ENCODE measurements around the gene APBB3.
A peak's percentile ranks its signal among the peaks of the same experiment; 100 is the strongest.
"Not testable (repeated sequence)": the region's sequence is repeated elsewhere in the genome, so short reads cannot be mapped to it uniquely, and the experiment has no call there.

Gene APBB3, protein sequence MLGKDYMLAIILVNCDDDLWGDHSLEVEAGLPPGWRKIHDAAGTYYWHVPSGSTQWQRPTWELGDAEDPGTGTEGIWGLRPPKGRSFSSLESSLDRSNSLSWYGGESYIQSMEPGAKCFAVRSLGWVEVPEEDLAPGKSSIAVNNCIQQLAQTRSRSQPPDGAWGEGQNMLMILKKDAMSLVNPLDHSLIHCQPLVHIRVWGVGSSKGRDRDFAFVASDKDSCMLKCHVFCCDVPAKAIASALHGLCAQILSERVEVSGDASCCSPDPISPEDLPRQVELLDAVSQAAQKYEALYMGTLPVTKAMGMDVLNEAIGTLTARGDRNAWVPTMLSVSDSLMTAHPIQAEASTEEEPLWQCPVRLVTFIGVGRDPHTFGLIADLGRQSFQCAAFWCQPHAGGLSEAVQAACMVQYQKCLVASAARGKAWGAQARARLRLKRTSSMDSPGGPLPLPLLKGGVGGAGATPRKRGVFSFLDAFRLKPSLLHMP

DNA sequence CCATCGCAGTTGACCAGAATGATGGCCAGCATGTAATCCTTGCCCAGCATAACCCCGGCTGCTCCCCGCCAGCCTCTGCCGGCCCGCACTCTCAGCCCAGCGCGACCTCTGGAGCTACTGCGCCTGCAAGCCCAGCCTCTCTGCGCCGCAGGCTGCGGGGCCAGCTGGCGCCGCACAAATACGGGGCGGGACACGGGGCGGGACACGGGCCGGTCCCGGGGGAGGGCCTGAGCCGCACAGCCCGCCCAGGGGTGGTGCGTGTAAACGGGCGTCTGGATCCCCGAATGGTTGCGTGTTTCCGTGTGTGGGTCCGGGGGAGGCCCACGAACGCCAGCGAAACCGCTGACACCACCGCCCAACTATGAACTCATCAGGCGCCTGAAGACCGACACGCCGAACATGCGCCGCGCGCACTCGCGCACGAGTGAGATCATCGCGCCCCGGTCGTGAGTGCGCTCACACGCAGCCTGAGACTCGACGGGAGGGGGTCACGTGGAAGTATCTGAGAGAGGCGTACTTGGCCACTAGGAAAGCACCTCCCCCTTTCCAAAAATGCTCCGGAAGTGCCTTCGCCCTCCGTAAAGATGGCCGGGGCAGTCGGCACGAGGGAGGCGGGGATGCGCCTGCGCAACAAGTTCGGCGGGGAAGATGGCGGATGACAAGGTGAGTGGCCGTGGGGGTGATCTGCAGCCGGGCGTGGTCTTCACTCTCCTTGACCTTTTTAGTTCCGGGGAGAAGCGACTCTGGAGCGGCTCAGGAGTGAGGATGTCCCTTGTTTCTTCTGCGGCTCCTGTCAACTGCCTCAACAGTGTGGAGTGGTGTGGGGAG is at the start of gene APBB3, which contains the start of gene SLC35A4:
APBB3 (minus strand) TSS at position 403 of the 828 bp plus-strand sequence; CDS start at position 50, 353 bp downstream.
SLC35A4 (plus strand) TSS at position 633 of the 828 bp plus-strand sequence. CDS start 2,342 bp downstream, outside the sequence.
- DNase-seq = peak; percentile 93

DNA sequence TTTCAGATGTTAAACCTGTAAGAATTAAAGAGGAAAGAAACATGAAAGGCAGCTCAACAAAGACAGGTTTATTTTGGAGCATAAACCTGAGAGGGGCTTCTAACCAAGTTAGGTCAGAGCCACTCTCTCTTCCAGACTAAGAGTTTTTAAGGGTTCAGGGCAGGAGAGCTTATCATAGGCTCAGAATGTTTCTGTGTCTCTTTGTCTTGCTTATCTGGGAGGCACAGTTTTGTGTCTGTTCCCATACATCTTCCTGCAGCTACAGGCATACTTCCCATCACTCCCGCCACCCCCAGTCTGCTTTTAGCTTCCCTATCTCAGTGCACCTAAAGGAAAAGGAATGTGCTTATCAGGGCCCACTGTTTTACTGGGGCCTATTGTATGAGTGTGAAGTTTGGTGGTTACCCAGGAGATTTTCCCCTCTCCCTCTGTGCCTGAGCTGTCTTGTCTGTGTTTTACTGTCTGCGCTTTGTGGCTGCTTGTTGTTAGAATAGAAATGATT is 46.7 kb upstream of the APBB3 start:
- DNase-seq = no peak

DNA sequence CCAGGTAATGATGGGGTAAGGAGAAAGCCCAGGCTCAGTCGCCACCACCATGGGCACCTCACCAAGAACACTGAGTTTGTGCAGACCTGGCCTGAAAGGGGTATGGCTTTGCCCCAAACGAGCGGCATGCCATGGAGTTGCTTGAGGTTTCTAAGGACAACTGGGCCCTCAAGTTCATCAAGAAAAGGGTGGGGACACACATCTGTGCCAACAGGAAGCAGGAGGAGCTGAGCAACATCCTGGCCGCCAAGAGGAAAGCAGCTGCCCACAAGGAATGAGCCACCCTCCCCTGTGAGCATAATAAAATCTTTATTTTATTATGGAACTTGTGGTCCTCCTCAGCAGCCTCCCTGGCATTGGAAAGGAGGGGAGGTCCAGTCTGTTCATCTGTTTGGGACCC is 44.7 kb upstream of the APBB3 start:
- DNase-seq = no peak

DNA sequence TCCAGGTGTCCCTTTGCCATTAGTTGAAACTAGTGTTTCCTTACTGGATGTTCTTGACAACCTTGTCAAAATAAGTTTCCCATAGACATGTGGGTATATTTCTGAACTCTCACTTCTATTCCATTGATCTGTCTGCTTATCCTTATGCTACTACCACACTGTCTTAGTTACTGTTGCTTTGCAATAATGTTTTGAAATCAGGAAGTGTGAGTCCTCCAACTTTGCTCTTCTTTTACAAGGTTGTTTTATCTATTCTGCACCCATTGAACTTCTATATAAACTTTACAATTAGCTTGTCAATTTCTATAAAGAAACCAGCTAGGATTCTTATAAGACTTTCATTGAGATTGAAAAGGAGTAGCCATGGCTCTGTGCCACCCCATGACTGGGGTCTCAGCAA is 44.3 kb upstream of the APBB3 start:
- peak; percentile 50 for DNase-seq

DNA sequence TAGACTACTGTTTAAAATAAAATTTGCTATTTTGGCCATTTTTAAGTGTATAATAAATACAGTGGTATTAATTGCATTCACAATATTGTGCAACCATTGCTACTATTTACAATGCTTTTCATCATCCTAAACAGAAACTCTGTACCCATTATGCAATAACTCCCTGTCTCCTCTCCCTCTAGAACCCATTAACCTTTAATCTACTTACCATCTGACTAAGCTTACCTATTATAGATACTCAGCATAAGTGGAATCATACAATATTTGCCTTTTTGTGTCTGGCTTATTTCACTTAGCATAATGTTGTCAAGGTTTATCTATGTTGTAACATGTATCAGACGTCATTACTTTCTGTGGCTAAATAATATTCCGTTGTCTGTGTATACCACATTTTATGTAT is 42.6 kb upstream of the APBB3 start:
- DNase-seq = peak; percentile 49

DNA sequence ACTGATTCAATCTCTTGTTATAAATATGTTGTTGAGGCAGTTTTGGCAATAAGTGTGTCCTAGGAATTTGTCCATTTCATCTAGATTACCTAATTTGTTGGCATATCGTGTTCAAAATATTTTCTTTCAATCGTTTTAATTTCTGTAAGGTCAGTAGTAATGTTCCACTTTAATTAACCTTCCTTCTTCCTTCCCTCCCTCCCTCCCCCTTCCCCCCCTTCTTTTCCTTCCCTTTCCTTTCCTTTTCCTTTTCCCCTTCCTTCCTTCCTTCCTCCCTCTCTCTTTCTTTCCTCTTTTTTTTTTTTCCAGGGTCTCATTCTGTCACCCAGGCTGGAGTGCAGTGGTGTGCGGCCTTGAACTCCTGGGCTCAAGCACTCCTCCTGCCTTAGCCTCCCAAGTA is 41.5 kb upstream of the APBB3 start:
- DNase-seq = no peak

DNA sequence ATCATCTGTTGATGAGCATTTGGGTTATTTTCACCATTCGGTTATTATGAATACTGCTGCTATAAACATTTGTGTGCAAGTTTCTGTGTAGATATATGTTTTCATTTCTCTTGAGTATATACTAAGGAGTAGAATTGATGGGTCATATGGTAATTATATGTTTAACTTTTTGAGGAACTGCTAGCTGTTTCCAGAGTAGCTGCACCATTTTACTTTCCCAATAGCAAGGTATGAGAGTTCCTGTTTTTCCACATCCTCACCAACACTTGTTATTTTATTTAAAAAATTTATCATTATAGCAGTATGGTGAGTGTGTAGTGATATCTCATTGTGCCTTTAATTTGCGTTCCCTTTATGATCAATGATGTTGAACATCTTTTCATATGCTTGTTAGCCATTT is 39.3 kb upstream of the APBB3 start:
- DNase-seq = no peak

DNA sequence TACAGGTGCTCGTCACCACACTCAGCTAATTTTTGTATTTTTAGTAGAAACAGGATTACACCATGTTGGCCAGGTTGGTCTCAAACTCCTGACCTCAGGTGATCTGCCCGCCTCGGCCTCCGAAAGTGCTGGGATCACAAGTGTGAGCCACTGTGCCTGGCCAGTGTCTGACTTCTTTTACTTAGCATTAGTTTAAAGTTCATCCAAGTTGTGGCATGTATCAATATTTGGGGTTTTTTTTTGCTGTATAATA is 39.0 kb upstream of the APBB3 start:
- DNase-seq = not testable (repeated sequence)

DNA sequence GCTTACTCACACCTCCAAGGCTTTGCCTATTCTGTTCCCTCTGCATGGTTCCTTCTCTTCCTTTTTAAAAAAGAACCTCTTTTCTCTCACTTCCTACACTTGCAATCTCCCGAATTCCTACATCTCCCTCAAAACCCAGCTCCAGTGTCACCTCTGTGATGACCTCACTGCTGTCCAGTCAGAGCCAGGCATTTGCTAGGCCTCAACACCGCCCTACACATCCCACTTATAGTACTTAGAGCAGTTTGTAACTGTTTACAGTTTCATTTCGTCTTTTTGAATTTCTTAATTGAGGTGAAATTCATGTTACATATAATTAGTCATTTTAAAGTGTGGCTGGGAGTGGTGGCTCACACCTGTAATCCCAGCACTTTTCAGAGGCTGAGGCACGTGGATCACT is 37.7 kb upstream of the APBB3 start:
- DNase-seq = no peak

DNA sequence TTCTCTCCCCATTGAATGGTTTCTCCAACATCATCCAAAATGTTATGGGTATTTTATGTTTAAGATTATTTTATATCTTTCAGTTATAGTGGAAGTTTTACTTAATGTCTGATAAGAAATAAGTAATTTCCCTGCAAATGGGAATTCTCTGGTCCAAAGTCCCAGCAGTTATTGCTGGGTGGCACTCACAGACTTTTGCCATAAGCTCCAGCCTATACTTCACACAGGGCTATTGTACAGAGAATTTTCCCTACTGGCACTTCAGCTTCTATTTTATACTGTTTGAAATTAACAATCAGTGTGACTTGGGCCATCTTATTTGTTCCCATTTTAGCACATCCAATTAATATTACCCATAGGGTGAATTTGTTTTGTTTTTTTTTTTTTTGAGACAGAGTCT is 35.7 kb upstream of the APBB3 start:
- no peak for DNase-seq

DNA sequence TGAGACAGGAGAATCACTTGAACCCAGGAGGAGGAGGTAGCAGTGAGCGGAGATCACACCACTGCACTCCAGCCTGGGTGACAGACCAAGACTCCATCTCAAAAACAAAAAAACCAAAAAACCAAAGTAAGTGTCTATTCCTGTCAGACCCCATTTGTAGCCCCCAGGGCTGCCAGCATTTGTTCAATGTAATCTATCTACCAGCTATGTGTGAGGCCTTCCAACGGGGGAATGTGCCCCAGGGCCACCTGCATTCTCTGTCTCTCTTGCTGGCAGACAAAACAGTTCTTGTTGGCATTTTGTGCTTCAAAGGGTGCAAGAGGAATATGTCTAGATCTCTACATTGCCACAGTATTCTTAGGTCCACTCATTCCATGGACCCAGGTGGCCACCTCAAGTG is 34.4 kb upstream of the APBB3 start:
- DNase-seq = no peak

DNA sequence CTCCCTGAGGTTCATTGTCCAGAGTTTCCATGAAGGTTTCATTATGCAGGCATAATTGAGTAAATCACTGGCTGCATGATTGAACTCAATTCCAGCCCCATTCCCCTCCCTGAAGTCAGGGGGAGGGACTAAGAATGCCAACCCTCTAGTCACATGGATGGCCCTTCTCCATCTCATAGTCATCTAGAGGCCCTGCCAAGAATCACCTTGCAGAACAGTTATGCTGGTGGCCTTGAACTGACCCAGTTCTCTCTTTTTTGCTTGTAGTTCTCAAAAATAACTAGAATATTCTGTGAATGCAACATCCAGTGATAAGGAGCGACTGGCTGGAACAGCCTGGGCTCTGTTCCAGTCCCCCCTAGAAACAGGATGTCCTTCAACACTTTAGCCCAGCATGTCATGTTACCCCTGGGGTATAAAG is 31.9 kb upstream of the APBB3 start:
- DNase-seq = no peak

DNA sequence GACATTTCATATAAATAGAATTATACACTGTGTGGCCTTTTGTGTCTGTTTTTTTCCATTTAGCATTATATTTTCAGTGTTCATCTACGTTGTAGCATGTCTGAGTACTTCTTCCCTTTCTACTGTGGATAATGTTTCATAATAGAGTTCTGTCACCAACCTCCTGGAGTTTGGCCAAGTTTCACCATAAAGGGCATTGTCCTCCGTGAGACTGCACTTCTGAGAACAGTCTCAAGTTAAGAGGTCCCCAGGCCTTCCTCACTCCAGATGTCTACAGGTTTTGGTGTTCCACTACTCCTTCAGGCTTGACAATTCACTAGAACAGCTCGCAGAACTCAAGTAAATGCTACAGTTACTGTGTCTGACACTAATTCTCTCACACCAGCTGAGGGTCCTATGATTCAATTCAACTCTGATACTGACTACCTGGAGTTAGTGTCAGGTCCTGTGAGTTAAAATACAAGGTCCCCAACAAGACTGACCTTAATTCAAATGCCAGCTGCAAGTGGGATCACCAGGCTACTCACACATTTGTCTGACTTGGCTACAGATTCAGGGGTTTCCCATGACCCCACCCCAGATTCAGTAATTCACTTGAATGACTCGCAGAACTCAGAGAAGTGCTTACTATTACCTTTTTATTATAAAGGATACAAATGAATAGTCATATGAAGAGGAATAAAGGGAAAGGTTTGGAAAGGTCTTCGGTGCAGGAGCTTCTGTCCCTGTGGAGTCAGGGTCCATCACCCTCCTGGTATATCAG is 31.3 kb upstream of the APBB3 start:
- peak; percentile 87 for DNase-seq

DNA sequence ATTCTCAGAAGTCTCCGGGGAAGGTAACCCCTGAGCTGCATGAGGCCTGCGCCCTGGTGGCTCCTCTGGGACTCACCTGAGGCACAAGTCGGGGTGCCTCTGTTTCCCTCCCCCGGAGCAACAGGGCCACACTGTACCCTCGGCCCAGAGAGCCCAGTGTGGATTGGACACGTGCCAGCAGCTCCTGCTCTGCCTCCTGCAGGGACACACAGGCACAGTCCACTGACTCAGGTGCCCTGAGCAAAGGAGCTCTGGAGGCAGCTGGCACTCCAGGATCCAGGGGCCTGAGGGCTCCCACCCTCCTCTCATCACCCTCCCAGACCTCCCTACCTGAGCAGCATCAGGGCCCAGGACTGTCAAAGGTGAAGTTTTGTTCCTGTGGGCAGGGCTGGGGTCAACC is 29.8 kb upstream of the APBB3 start:
- no peak for DNase-seq

DNA sequence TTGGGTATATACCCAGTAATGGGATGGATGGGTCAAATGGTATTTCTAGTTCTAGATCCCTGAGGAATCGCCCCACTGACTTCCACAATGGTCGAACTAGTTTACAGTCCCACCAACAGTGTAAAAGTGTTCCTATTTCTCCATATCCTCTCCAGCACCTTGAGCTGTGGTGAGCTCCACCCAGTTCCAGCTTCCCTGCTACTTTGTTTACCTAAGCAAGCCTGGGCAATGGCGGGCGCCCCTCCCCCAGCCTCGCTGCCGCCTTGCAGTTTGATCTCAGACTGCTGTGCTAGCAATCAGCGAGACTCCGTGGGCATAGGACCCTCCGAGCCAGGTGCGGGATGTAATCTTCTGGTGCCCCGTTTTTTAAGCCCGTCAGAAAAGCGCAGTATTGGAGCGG is 28.7 kb upstream of the APBB3 start:
- DNase-seq = not testable (repeated sequence)

DNA sequence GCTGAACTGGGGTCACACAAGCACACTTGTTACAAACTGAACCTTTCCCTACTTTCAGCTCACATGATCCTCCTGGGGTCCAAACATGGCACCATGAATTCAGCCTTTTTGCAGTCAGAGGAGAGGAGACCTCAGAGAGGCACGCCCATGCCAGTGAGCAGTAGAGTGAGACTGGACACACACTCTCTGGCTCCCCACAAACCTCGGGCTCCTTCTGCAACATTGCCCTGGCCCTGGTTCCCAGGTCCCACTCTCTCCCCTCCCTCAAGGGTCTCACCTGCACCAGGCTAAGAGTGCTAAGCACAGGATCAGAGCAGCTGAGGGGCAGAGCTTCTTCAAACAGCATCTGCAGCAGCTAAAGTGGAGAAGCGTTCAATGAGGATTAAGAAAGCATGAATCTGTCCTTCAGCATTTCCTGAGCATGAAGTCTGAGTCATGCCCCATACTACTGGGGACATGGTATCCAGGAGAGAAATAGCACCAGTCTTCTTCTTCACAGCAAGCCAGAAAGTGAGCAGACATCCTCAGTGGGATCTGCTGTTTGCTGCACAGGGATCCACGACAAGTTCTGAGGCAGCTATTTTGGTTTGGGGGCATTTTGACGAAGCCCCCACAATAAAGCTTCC is 27.5 kb upstream of the APBB3 start:
- DNase-seq = no peak

DNA sequence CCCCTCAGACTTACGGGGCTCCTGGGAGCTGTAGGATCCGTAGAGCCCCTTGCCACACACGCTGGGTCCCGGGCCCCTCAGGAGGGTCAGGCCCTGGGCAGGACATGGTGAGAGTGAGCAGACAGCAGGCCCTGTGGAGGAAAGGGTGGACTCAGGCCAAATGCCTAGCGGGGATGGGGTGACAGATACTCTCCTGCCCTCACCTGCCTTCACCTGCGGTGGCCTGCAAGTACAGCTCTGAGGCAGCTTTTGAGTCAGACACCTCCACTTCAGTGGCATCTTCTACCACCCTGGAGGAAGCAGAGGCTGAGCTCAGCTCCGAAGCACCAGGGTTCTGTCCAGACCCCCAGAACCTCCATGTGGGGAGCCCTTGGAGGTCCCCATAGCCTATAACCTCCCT is 26.5 kb upstream of the APBB3 start:
- DNase-seq = no peak

DNA sequence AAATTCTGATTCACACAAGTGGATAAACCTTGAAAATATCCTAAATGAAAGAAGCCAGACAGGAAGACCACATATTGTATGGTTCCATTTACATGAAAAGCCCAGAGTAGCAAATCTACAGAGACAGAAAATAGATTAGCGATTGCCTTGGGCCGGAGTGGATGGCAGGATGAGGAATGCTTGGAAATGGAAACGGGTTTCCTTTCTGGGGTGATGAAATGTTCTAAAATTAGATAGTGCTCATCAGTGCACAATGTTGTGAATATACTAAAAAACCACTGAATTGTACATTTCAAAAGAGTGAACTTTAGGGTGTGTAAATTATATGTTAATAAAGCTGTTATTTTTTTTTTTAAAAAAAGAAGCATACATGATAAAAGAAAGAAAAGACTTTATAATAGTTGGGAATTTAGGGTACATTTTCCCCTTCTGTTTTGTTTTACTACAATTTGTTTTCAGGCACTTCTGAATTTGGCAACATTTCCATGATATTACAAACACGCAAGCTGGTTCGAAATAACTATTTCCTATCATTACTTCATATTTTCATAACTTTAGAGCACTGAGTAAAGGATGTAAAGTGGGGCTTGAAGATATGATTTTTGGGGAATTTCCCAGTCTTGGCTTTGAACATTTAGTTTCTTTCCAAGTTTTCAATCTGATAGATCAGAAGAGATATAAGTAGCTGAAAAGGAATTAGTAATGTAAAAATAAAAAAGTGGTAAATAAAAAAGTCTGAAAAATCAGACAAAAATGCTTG is 24.1 kb upstream of the APBB3 start:
- no peak for DNase-seq

DNA sequence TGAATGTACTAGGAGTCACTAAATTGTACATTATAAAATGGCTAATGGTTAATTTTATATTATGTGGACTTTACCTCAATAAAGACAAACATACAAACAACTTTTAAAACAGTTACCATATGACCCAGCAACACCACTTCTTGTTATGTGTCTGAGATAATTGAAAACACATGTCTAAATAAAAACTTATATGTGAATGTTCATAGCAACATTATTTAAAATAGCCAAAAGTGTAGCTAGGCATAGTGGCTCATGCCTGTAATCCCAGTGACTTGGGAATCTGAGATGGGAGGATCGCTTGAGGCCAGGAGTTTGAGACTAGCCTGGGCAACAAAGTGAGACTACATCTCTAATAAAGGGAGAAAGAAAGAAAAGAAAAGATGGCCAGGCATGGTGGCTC is 23.1 kb upstream of the APBB3 start:
- DNase-seq = no peak

DNA sequence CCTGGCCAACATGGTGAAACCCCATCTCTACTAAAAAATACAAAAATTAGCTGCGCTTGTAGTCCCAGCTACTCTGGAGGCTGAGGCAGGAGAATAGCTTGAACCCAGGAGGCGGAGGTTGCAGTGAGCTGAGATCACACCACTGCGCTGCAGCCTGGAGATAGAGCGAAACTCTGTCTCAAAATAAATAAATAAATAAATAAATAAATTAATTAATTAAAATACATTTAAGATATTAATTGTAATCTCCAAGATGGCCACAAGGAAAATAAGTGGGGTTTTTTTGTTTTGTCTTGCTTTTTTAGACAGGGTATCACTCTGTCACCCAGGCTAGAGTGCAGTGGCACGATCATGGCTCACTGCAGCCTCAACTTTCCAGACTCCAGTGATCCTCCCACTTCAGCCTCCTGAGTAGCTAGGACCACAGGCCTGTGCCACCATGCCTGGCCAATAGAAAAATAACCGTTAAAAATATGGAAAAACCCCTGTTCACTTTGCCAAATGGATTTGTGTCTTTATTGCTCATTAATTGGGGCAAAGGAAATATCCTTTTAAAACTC is 14.9 kb upstream of the APBB3 start:
- not testable (repeated sequence) for DNase-seq

DNA sequence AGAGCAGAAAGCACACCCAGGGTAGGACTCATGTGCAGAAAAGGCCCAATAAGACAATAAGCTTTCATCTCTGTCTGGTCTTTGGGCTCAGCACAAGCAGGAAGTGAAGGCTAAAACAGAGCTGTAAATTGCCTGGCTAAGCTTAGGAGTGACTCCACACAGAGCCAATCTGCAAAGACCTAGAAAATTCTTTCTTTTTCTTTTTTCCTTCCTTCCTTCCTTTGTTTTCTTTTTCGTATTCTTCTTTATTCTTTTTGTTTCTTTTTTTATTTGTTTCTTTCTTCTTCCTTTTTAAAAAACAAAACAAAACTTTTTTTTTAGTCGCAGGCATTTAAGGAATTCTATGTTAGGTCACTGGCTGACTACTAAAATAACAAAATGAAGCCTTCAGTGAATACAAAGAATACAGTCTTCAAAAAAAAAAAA is 12.4 kb upstream of the APBB3 start:
- DNase-seq = no peak

DNA sequence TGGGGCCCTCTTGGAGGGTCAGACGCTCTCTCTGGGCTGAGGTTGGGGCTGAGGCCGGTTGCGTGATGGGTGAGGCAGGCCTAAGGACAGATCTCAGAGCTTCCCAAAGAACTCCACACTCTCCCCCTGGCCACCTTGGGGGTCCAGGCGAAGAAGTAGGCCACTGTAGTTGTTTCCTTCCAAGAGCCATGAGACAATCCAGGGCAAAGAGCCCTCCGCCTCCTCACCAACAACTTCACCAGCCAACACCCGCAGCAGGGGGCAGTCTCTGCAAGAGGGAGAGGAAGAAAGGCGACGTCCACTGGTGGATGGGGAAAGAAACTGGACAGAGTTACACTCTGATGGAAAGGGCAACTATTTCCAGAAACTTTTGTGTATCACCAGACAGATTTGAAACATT is 10.9 kb upstream of the APBB3 start:
- DNase-seq = no peak
